ENCODE measurements around the gene PLA2G3. TPM values are rescaled to one million over a fixed set of nuclear protein-coding genes. Genes with fewer than 3 reads are reported as not detected.

PLA2G3 gene
- total and polyA plus RNA-seq, 2 of the 8 experiments (the other 6 are each of a cell fraction or from before 2014, with no cell fraction given) = 18.1 to 25.9 TPM

- Histone ChIP-seq H3K79me2 (ENCODE audit: control insufficient read depth in 1 of 2, insufficient read depth in 2 of 2, low read length in 2 of 2) (no peaks in the 10 kb centered on the region), H2AK5ac (ENCODE audit: low read depth, low read length) (no peak overlapping the region), H3K79me1 (ENCODE audit: low read depth, low read length) (no peaks in the 10 kb centered on the region), H3K36me3 (ENCODE audit: control insufficient read depth in 2 of 4, insufficient read depth in 4 of 4, low read length in 3 of 4) (no peaks in the 10 kb centered on the region), H3K4me1 (replicated peaks in 1 of 4; ENCODE audit: control insufficient read depth in 3 of 4, insufficient read depth in 4 of 4, low read length in 3 of 4) (peaks cover 0 to 8% (median 3%) of the 10 kb centered on the region in 4 experiments; a peak in 5 of 7 replicates), H4K20me1 (replicated peaks in 1 of 2; ENCODE audit: control insufficient read depth in 1 of 2, insufficient read depth in 2 of 2, low read length in 2 of 2) (no peaks in the 10 kb centered on the region), H4K91ac (replicated peaks; ENCODE audit: insufficient read length, low read length) (no peak overlapping the region), H2BK15ac (ENCODE audit: low read length) (no peak overlapping the region), H3K4me2 (ENCODE audit: insufficient read depth in 1 of 2, low read depth in 2 of 2, low read length in 2 of 2) (no peak overlapping the region), H4K5ac (ENCODE audit: insufficient read length, low read depth, low read length) (no peak overlapping the region), H2BK12ac (ENCODE audit: low read depth, low read length) (no peak overlapping the region), H3K23me2 (ENCODE audit: low read depth, low read length) (no peaks in the 10 kb centered on the region), H3K14ac (ENCODE audit: insufficient read length) (no peak overlapping the region), H3K23ac (ENCODE audit: insufficient read length) (no peak overlapping the region), H2BK5ac (ENCODE audit: low read depth, low read length) (no peak overlapping the region), H2BK120ac (replicated peaks; ENCODE audit: low read depth, low read length) (no peak overlapping the region), H3K27me3 (replicated peaks in 1 of 4; ENCODE audit: control insufficient read depth in 3 of 4, extremely low read depth in 1 of 4, insufficient read depth in 3 of 4, low read length in 3 of 4) (no peaks in the 10 kb centered on the region), H4K8ac (ENCODE audit: extremely low read depth, insufficient read depth, low read length) (no peak overlapping the region; the same call in 1 of the 2 replicates), H2AFZ (ENCODE audit: low read length) (no peak overlapping the region), H3K18ac (ENCODE audit: extremely low read depth, low read length) (no peak overlapping the region), H3K9ac (replicated peaks in 1 of 4; ENCODE audit: extremely low read depth in 1 of 4, low read depth in 3 of 4, low read length in 3 of 4) (no peak overlapping the region), H3K4ac (replicated peaks; ENCODE audit: insufficient read length, low read depth, low read length) (no peak overlapping the region), H2BK20ac (ENCODE audit: low read length) (no peak overlapping the region), H3K9me3 (ENCODE audit: insufficient read depth in 2 of 2, low read depth in 1 of 2, low read length in 1 of 2) (no peaks in the 10 kb centered on the region), H3K27ac (ENCODE audit: low read depth, low read length) (no peak overlapping the region), H3K56ac (replicated peaks; ENCODE audit: insufficient read length, low read depth, low read length) (no peak overlapping the region), H3K4me3 (ENCODE audit: extremely low read depth in 1 of 4, insufficient read depth in 2 of 4, low read depth in 3 of 4, low read length in 4 of 4) (no peak overlapping the region; a peak in 1 of 8 replicates)
- ChIA-PET CTCF (ENCODE audit: partially characterized antibody) (interaction anchor here (0.6 to 16.8 kb wide), 7 partner anchors 6 to 436 kb away, joined by 3 to 207 read pairs (median 25); partner anchors contain the start of genes PLA2G3, SELENOM and SMTN), POLR2A (ENCODE audit: partially characterized antibody) (interaction anchor here (0.9 to 3.1 kb wide), 4 partner anchors 10 to 123 kb away, joined by 3 to 18 read pairs (median 6); partner anchors contain the start of genes MORC2, SMTN and TUG1)
- DNase-seq (ENCODE audit: low read depth in 1 of 2, low spot score in 2 of 2) (peak in 1 of 2 experiments; percentile 54), FAIRE-seq (no peak)
- WGBS, 2 experiments (ENCODE audit: extremely low coverage in 1 of 2, insufficient coverage in 1 of 2, insufficient read length in 1 of 2, insufficient replicate concordance in 2 of 2, low coverage in 1 of 2, low lambda C conversion rate in 2 of 2, missing lambda C conversion rate in 1 of 2) = 77% methylated on average over 28 of the region's 29 CpGs; no CpG with 5 or more reads in 1 of the 2 experiments
- TF ChIP-seq ASH2L (IDR thresholded peaks at IDR 0.05; ENCODE audit: low read length) = no peak
- TF ChIP-seq CBX8 (IDR thresholded peaks at IDR 0.05; ENCODE audit: borderline replicate concordance, low read depth, low read length) = no peak
- no peak for TF ChIP-seq TAF7 (optimal IDR thresholded peaks at IDR 0.05; ENCODE audit: borderline replicate concordance, low read depth, low read length)
Observed at GRCh38 chr22:31091106-31091975, 49.0 kb downstream of the PLA2G3 start.

All from H1 (cell line).